NCI-H748 (cell line): ENCODE results near the gene UBXN2A.

ENCODE experiments used
- DNase-seq: peaks from one replicate; lab custom pipeline; 2025; ENCODE audit not compliant: unreplicated experiment; lab: John Stamatoyannopoulos, UW

UBXN2A gene

GRCh38 chr2:23939987-23940717, at the start of gene UBXN2A:
Gene UBXN2A (plus strand): TSS chr2:23940463. CDS start chr2:23958315, 17,852 bp downstream.
- DNase-seq = peak; percentile 93

- DNase-seq = no peak
These were observed 40.1 kb upstream of the UBXN2A start for GRCh38 chr2:23900133-23900532.

- DNase-seq = no peak
These were observed 39.5 kb upstream of the UBXN2A start for GRCh38 chr2:23900541-23901322.

- DNase-seq = no peak
These were observed 38.1 kb upstream of the UBXN2A start for GRCh38 chr2:23901966-23902846.

- DNase-seq = no peak
These were observed 37.2 kb upstream of the UBXN2A start for GRCh38 chr2:23903034-23903433.

- DNase-seq = no peak
These were observed 36.0 kb upstream of the UBXN2A start for GRCh38 chr2:23904215-23904614.

GRCh38 chr2:23904692-23905091, 35.6 kb upstream of the UBXN2A start:
- no peak for DNase-seq

- no peak for DNase-seq
These were observed 35.1 kb upstream of the UBXN2A start for GRCh38 chr2:23905155-23905554.

GRCh38 chr2:23912054-23912453, 28.2 kb upstream of the UBXN2A start:
- no peak for DNase-seq

- no peak for DNase-seq
These were observed 24.9 kb upstream of the UBXN2A start for GRCh38 chr2:23915327-23915726.

GRCh38 chr2:23916727-23917405, 23.4 kb upstream of the UBXN2A start:
- DNase-seq = no peak

GRCh38 chr2:23918837-23919489, 21.3 kb upstream of the UBXN2A start:
- DNase-seq = no peak

- no peak for DNase-seq
These were observed 15.5 kb upstream of the UBXN2A start for GRCh38 chr2:23924589-23925359.

- DNase-seq = peak; percentile 36
These were observed 14.5 kb upstream of the UBXN2A start for GRCh38 chr2:23925702-23926289.

GRCh38 chr2:23926290-23926749, 13.9 kb upstream of the UBXN2A start:
- peak; percentile 66 for DNase-seq

- DNase-seq = peak; percentile 96
These were observed 13.3 kb upstream of the UBXN2A start, which contains the start of gene ATAD2B for GRCh38 chr2:23926750-23927571. Gene ATAD2B (minus strand): TSS chr2:23927123. CDS start chr2:23926770, 353 bp downstream.

GRCh38 chr2:23934259-23934658, 6.0 kb upstream of the UBXN2A start:
- DNase-seq = no peak
